Measurements from ENCODE around the gene ACAN.
A peak's percentile ranks its signal among the peaks of the same experiment; 100 is the strongest.

Gene ACAN

DNA sequence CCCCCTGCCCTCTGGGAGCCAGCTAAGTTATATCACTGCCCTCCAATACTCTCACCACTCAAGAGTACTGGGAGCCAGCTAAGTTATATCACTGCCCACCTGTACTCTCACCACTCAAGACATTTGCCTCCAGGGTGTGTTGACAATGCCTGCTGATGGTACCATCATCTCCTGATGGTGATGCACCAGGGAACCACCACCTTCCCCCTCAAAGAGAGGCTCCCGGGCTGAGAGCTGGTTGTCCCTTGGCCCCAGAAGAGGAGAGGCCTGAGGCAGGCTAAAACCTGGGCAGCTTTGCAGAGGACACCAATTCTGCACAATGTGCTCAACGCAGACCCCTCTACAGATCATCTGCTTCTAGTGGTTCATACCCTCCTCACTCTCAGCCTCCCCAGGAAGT lies 99.6 kb downstream of the ACAN start:
- DNase-seq: no peak

DNA sequence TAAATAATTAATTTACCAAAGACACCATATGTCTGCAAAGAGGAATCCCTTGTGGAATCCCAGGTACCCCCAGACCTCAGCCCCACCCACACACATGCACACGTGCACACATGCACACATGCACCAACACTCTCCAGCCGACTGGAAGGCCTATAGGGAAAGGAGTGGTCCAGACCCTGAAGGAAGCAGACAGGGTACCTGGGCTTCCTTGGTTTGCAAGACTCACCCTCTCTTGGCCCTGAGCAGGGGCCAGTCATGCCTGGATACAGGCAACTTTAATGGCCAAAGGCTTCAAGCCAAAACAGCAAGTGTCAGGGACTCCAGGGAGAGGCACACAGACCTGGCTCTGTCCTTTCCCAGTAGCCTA lies 101.0 kb downstream of the ACAN start:
- no peak for DNase-seq

DNA sequence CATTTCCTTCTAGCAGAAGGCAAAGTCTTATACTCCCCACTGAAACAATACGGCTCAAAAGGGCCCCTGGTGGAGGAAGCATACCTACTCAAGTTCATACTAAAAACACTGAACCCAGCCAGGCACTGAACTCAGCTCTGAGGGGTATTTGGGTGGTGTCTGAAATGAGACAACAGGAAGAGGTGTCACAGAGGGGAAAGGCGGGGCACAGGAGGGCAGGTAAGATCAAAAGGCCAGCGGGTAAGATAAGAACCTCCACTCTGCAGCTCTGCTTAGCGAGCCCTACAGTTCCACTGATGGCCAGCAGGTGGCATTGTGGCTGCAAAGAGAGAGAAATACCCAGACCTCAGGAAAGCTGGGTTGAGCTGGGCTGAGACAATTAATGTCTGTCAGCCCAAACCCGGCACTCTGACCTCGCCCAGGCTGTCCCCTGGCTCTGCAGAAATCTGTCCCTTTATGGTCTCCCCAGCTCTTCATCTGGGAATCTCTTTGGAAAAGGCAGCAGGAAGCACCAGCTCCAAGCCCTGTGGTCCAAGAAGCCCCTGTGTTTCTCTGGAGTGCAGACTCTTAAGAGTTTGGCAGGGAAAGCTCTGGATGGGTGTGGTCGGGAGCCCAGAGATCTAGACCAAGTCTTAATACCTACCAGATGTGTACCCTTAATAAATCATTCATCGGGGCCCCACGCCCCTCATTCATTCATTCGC lies 101.5 kb downstream of the ACAN start:
- peak; percentile 73 for DNase-seq

DNA sequence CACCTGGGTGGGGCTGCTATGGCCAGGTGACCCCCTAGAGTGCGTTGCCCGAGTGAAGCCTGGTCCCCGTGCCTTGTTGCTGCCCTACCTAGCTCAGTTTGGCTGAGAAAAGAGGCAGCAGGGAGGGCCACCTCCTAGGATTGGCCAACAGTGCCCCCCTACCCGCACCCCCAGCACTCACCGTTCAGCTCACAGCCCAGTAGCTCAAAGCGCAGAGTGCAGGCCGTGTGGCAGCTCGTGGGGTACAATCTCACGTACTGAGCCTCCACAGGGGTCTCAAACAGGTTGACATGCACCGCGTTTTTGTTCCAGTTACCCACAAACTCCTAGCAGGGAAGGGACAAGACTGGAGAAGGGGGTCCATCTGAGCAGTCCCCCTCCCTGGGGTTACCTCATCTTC lies 102.3 kb downstream of the ACAN start:
- no peak for DNase-seq

DNA sequence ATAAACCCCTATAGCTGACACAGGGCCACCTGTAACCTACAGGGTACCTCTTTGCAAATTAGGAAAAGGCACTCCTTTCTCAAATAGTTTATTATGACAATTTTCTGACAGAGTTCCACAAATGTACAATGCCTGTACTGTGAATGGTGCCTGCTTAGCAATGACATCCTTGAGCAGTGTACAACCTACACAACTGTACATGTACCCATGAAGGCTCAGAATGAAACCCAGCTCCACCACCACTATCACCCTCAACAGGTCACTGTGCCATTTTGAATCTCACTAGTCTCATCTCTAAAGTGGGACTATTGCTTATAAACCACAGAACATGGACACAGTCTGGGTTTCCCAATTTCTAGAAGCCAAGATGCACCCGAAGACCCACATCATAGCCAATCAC lies 102.9 kb downstream of the ACAN start:
- DNase-seq: no peak

DNA sequence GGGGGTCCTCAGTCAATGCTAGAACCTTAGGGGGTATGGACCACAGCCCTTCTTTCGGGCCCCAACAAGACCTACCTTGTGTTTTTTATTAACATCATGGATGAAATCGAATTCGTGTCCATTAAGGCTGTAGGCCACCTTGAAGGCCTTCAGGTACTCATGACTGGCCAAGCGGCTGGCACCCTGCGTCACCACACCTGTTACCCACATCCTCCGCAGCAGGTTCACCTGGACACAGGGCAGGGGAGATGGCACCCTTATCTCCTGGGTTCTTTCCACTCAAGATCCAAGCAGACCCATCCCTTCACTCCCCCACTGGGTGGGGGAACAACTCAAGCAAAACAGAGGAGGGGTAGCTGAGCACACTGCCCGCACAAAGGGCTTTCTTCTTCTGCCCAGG lies 103.3 kb downstream of the ACAN start:
- DNase-seq: no peak

DNA sequence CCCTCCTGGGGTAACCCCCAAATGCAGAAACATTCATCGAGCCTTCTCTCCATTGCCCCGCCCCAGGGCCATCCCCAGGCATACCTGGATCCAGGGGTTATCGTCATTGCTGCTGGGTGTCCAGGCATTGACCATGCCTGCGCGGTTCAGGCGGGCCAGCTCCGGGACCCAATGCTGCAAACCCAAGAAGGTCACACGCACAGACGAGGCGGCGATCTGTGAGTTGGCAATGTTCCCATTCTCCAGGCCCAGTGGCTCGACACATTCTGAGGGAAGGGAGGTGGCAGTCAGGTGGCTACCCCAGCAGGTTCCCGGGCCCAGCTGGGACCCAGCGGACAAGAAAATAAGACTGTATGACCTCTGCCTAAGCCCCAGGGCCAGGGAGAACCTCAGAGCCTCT lies 103.9 kb downstream of the ACAN start:
- DNase-seq: no peak

DNA sequence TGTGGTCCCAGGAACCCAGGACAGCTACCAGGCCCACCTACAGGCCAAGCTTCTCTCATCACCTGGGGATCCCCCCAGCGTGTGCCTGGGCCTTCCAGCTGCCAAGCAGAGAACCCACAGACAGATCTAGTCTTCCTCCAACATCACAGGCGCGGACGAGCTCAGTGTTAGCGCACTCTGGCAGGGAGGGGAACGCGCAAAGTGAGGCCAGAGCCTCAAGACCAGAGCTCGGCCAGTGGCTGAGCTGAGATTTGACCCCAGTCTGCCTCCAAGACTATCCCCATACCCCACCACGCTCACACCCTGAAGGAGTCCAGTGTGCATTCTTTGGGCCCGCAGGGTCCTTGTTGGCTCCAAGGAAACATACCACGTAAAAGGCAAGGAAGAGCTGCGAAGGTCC lies 104.9 kb downstream of the ACAN start:
- DNase-seq: no peak

DNA sequence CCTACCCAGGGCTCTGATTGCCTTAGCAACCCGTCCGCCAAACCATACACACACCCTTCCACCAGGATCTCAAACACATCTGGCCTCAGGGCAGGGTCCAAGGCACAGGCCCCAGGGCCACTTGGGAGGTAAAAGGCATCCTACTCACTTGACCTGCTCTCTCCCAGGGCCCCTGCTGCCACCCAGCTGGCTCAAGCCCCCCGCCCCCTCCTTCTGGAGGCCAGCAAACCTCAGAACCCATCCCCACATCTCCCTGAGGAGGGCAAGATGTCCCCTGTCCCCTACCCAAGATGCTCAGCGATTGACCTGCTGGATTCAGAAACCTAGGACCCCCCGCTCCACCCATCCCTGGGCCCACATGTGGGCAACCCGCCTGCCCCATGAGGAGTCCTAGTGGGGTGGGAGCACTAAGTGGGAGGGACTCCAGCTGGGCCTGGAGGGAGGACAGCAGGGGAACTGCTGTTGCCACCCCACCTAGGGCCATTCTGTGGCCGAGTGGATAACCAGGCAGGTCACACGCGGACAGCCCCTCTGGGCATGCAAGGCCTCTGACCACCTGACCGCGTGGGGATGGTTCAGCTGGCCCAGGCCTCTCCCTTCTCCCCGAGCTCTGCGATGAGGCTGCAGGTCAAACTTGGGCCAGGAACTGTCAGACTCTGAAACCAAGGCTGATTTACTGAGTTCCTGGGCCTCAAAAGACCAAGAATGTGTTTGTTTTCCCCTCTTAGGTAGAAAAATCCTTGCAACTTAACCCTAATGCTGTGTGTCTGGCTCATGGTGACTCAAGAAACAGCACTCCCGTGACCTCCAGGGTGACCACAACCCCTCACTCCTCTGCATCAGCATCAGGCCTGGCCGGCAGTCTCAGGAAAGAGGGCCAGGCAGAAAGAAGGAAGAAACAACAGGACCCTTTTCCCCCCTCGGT lies 105.7 kb downstream of the ACAN start:
- no peak for DNase-seq

DNA sequence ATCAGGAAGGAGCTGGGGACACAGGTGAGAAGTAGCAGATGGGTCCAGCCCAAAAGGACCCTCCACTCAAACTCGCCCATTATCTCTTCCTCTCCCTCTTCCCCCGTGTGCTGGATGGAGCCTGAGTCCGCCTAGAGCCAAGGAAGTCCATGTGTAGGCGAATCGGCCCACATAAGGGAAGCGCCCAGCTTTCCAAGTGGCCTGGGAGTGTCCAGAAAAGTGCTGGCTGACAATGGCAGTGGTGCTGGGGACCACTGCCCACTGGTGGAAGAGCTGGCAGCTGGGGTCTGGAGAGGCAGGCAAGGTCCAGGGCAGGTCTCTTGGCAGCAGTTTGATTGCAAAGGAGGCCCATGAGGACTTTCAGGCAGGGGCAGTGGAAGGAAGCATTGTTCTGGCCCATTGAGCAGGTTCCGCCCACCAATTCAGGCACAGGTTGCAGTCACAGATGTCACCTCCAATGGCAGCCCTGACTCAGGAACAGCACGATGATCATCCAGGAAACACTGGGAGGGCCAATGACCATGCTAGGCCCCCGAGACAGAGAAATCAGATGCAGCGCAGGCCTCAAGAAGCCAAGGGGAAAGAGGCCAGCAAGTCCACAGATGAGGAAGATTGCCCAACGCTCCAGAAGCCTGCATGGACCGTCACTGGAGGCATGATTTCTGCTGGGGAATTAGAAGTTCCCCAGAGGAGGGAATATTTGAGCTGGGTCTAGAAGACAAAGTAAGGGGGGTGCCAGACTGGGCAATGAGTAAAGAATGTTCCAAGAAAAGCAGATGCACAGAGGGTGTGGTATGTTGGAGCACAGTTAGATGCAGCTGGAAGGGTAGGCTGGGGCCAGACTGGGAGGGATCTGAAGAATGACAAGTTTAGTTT lies 107.0 kb downstream of the ACAN start:
- no peak for DNase-seq

DNA sequence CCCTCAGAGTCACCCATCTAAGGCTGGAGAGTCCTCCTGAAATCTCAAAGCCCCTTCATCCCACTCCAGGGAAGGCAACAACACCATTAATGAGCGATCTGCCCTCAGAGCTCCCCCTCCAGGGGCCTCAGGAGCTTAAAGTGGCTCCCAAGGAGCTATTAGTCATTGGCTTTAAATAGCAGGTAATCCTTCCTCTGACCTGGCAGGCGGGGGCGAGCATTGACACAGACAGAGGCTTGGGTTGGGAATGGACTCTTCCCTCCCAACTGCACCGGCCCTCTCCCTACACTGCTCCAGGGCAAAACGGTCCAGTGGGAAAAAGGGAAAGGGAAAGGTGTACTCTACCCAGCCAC lies 108.5 kb downstream of the ACAN start:
- no peak for DNase-seq

DNA sequence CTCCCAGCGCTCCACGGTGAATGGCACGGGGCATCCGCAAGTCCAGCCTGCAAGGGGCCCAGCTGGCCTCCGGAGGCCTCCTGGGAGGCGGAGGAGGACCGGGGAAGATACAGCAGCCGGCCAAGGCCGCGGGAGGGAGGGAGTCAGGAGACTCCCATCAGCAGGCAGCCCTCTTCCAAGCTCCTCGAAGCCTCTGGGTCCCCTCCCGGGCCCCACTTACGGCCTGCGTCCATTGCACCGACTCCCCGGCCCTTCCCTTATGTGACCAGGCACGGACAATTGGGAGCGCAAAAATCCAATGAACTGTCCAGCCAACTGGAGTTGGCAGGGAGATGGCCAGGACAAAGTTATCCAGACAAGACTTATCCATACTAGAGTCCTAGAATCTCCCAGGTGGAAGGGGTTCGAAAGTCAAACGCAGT lies 109.3 kb downstream of the ACAN start:
- peak; percentile 14 for DNase-seq

DNA sequence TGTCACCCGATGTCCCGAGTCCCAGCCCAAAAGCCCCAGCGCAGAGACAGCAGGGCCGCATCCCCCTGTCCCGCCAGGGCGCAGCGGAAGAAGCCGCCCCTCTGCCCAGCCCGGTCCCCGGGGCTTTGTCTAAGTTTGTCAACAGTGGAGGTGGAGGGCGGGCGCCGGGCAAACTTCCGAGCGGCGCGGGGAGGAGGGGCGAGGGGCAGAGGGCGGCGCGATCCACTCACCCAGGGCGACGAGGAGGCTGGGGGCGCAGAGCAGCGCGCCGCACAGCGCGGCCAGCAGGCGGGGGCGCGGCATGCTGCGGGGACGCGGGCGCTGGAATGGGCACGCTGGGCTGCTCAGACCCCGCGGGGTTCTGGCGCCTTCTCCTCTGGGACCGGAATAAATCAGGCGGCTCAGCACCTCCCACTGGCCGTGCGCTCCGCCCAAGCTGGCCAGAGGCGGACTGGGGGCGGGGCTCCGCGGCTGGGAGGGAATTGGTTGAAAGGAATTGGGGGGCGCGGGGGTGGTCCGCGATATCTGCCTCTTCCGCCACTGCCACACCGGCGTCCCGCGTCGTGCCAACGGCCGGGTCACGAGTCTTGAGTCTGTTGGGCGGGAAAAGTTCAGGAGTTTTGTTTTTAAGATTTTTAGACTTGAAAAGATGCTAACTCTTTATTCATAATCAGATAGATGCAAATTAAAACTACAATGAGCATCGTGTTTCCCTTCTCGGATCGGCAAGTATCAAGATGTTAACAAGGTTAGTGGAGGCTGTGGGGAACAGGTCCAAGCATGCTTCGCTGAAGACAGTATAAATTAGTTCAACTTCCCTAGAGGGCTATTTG lies 110.0 kb downstream of the ACAN start, which contains the start of gene MFGE8:
TSS of gene MFGE8 (minus strand) at position 363 of the 833 bp plus-strand sequence. CDS start at position 303, 60 bp downstream.
- peak; percentile 67 for DNase-seq

DNA sequence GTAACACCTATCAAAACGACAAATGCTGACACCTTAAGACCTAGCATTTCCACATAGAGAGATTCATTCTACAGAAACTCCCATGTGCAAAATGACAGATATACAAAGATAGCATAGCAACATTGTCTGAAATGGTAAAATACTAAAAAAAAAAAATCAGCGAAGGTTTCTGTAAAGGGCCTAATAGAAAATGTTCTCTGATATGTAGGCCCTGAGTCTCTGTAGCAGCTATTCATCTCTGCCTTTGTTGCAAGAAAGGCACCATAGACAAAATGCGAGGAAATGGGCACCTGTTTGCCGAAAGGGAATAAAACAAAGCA lies 110.6 kb downstream of the ACAN start:
- no peak for DNase-seq

DNA sequence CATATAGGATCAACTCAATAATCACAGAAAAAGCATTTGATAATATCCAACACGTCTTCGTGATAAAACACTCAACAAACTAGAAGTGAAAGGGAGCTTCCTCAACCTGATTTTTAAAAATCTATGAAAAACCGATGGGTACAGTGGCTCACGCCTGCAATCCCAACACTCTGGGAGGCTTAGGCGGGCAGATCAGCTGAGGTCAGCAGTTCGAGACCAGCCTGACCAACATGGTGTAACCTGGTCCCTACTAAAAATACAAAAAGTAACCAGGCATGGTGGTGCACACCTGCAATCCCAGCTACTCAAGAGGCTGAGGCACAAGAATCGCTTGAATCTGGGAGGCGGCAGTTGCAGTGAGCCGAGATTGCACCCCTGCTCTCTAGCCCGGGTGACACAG lies 112.1 kb downstream of the ACAN start:
- no peak for DNase-seq

DNA sequence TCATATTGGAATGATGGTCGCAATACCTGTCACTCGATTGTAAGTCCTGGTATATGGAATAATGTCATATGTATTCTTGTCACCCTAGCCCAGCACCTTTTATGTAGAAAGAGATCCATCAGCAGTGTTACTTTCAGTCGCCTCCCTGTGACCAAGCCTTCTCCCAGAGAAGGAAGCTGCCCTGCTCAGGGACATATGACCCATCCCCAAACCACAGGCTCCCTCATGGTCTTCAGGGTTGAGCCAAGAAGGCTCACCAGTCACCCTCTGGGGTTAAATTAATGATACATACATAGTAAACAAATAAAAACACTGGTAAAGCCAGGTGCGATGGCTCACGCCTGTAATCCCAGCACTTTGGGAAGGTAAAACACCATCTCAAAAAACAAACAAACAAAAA lies 114.5 kb downstream of the ACAN start:
- DNase-seq: no peak

DNA sequence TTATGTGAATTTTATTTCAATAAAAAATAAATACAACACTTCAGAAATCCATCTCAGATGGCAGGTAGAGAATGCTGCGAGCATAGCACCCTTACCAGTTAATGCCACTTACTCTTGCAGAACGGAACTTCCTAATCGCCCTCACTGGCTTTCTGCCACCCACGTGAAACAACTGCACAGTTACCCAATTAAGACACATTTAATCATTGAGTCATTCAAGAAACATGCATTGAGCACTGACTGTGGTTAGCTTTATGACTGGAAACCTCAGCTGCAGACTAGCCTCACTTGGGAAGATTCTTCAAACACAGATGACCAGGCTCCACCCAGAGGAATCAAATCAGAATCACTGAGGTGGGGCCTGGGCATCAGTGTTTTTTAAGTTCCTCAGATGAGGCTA lies 115.5 kb downstream of the ACAN start:
- DNase-seq: peak; percentile 98

DNA sequence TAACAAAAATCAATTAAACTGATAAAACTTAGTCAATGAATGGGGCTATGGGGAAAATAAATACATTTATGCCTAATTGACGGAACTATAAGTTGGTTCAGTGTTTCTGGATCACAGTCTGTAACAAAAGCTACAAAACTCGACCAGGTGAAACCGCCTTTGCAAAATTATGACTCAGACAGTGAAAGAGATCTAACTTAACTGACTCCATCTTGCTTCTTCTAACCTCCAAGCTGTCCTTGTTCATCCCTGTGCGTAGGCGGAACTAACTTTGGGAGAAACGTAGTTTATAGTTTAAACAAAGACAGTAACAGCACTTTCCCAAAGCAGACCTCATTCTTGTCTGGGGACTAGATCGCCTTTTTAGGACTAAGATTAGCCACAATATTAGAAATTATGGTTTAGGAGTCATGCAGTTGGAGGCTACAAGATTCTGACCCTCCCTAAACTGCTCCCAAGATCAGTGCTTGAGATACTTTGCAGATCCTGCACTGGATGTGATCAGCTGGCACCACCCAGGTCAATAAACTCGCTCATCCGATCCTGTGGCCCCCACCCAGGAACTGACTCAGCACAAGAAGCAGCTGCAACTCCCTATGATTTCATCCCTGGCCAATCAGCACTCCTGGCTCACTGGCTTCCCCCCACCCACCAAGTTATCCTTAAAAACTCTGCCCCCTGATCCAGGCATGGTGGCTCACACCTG lies 117.1 kb downstream of the ACAN start:
- DNase-seq: peak; percentile 56

DNA sequence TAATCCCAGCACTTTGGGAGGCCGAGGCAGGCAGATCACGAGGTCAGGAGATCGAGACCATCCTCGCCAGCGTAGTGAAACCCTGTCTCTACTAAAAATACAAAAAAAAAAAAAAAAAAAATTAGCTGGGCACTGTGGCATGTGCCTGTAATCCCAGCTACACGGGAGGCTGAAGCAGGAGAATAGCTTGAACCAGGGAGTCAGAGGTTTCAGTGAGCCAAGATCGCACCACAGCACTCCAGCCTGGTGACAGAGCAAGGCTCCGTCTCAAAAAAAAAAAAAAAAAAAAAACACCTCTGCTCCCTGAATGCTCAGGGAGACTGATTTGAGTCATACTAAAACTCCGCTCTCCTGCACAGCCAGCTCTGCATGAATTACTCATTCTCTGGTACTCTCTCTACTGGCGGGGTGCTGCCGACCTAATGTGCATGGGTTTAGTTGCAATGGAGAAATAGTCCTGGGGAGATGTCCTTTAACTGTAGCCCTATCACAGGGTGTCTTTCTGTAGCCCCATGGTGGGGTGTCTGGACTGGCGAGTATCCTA lies 117.7 kb downstream of the ACAN start:
- DNase-seq: peak; percentile 83
